HG02885 (cell line): ENCODE results near the gene EDIL3.

Experiments
- ATAC-seq: cut with Tn5 transposase; IDR thresholded peaks from one replicate; pipeline ENCODE4 v1.9.1; 2021; ENCODE audit warnings: mild to moderate bottlenecking; ENCODE audit not compliant: unreplicated experiment, poor library complexity

EDIL3 gene, protein sequence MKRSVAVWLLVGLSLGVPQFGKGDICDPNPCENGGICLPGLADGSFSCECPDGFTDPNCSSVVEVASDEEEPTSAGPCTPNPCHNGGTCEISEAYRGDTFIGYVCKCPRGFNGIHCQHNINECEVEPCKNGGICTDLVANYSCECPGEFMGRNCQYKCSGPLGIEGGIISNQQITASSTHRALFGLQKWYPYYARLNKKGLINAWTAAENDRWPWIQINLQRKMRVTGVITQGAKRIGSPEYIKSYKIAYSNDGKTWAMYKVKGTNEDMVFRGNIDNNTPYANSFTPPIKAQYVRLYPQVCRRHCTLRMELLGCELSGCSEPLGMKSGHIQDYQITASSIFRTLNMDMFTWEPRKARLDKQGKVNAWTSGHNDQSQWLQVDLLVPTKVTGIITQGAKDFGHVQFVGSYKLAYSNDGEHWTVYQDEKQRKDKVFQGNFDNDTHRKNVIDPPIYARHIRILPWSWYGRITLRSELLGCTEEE

DNA sequence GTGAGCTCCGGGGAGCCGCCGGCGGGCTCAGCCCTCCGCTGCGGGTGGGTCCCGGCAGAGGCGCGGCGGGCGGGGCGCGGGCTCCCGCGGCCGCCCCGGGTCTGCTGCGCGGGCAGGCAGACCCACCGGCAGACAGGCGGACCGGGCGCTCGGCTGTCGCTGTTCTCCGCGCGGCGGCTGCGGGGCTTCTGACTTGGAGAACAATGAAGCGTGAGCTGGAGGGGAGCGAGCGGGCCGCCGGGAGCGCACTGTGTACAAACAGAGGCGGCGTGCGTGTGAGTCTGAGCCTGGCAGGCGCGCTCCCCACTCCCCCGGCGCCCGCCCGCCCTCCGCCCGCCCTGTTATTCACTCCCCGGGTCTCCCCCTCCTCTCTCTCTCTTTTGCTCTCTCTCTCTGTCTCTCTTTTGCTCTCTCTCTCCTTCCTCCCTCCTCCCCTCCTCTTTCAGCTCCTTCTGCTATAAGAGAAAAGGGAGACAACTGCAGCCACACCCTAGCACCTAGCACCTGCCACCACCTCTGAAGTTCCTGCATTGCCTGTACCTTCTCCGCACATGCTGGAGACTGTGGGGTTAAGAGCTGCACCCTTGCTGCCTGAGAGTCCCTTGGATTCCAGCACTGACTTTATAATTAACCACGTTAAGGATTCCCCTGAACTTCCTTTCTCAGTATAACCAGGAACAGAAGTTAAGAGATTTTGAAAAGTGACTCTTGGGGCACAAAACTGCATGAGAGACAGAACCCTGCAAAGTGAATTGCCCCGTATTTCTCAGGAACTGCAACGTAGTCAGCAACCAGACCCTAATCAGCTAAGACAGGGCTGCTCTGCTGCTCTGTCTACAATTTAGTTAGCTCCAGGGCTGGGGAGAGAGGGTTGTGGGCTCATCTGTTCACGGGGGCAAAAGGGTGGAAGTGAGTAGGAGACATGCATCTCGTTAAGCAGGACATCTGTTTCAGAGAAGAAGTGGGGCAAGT lies at the start of gene EDIL3:
TSS of gene EDIL3 (minus strand) at position 277 of the 972 bp plus-strand sequence. CDS start 506 bp downstream, outside the sequence.
- ATAC-seq = no peak

DNA sequence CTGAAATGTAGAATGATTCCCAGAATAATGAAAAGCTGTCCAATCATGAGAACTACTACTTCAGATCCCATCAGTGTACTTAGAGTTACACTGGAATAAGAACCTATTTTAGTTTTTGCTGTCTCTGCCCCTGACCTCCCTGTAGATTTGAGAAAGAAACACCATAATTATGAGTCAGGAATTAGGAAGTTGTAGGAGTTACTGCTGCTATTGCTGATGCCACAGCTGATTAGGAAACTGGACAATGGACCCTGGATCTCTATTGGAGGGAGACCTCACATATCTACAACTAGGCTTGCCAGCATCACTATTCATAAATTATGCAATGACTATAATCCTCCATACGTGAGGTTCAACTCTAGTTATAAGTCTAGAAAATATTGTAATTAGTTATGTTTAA lies 48.8 kb upstream of the EDIL3 start:
- no peak for ATAC-seq

DNA sequence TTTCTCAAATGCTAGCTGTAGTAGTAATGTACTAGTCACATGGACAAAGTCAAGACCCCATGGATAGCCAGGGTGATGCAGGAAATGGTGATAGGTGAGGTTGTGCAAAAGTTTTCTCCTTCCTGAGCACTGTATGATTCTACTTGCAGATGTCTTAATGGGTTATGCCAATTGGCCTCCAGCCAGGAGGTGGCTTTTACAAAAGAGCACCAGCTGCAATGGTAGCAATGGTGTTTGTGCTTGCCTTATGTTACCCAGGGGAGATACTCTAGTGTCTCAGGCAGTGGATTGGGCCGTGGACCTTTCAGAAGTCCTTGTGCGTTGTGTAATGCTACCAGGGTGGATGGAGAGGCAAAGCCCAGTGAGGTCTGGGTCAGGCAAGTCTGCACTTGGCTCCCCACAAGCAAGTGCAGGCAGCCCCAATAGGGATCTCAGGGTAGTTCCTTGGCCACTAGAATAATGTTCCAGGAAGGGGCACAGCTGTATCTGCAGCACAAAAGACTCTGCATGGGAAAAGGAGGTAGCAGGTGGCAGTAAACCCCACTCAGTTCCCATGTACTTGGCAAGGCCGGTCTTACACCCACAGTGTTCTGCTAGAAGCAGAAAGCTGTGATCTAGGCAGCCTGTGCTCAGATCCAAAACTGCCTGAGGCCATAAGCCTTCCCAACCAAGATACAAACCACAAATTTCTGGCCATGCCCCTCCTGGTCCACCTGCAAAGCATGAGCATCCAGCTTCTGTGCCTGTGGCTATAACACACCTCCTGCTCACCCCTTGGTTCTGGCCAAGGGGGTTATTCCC lies 46.4 kb upstream of the EDIL3 start:
- no peak for ATAC-seq

DNA sequence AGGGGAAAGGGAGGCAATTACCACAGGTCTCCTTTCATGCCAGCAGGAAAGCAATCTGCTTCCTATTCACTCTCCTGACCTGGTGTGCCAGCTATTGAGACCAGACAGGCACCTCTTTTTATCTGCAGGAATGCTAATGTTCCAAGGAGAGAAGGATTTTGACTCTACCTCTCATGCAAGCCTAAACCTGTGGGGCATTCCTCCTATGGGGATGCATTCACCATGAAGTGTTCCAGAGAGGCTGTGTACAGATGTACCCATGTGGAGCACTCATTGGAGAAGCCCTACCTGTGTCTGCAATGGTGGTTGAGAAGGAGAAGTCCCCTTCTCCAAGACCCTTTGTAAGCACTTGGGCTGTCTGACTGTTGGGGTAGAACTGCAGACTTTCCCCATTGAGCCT lies 45.4 kb upstream of the EDIL3 start:
- ATAC-seq = no peak

DNA sequence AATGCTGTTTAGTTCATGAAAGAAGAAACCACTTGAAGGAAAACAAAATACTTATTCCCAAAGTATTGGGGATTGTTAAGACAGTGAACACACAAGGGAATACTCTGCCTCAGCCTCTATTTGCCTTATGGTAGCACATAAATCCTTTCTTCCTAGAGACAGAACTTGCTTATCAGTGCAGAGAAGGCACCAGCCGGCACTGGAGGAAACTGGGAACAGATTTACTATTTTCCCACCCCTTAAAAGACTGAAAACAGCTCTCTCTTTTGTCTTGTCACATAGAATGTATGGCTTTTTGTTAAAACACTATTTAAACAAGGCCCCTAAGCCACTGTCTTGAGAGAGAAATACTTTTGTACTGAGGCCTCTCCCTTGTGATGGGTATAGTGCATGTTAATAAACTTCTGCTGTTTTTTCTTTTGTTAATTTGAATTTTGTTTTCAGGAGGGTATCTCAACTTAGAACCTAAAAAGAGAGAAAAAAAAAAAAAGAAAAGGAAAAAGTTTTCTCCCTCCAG lies 40.7 kb upstream of the EDIL3 start:
- no peak for ATAC-seq

DNA sequence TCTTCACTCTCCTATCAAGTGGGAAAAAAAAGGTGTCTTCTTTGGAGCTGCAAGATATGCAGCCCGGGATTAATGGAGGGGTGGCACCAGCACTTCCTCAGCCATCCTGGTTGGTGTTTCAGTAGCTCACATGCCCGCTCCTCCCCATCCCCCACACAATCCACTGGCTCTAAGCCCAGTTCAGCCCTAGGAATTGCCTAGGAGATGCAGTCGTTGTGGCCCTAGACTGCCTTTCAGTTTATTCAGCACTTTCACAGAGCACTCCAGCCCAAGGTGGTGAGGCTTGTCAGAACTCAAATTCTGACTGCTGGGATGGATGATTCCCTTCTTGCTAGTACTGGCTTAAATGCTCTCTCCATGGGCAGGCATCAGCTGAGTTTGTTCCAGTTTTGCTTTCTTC lies 35.1 kb upstream of the EDIL3 start:
- no peak for ATAC-seq

DNA sequence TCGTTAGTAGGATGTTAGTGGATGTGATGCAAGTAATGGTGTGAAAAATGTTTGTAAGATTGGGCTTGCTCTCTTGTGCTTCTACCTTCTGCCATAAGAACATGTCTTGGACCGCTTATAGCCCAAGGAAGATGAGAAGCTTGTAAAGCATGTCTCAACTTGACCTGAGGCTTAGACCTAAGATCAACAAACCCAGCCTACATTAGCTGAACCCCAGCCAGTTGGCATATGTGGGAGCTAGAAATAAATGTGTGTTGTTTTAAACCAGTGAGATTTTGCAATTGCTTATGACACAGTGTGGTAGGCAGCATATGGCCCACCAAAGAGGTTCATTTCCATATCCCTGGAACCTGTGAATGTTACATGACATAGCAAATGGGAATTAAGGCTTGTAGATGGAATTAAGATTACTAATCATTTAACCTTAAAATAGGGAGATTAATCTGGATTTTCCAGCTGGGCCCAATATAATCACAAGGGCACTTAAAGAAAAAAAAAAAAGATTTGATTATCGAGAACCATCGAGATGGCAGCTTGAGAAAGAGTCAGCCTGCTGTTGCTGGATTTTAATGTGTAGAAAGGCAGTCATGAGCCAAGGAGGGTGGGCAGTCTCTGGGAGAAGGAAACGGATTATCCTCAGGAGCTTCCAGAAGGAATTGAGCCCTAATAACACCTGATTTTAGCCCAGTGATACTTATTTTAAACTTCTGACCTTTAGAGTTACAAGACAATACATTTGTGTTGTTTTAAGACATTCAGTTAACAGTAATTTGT lies 27.3 kb upstream of the EDIL3 start:
- no peak for ATAC-seq

DNA sequence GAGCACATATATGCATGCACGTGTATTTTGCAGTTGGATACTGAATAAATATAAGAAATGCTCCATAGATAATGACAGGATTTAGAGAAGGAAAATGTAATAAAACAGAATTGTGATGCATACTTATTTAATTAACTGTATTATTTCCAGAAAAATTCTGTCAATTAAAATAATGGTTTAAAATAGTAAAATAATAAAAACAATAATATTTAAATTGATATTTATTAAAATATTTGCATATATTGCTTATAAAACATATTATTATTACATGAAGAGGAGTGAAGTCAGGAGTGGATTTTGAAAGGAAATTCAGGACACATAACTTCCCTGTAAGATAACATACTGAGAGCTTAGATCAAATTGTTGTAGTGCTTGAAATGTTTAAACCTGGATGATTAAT lies 21.4 kb upstream of the EDIL3 start:
- ATAC-seq = no peak

DNA sequence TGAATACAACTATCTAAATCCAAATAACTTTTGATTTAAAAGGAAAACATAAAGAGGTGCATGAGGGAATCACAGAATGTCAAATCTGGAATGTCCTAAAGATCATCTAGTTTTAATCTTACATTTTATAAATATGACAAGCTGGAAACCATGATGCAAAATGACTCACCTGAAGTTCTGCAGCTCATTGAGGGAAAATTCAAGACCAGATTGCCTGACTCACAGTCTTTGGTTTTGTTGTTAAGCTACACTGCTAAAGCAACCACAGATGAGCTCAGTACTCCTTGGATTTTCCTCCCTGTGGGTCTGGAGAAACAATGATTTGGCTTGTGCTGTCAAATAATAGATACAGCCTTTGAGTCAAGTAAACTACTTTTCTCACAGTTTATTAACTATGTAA lies 19.1 kb upstream of the EDIL3 start:
- no peak for ATAC-seq

DNA sequence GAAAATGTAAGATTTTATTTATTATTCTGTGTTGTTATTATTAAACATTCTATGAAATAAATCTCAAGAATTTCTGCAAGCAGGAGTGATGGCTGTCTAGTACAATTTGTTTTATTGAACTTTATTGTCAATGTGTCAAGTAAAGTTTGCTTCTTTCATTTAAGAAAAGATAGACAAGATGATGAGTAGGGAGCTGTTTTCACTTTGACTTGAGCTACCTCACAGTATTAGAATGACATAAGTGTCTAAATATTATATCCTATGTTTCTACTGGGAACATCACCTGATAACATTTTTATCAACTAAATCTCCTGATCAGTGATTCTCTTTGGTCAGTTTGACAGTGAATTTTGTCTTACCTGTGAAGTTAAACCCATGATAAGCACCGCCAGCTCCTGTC lies 12.7 kb upstream of the EDIL3 start:
- no peak for ATAC-seq

DNA sequence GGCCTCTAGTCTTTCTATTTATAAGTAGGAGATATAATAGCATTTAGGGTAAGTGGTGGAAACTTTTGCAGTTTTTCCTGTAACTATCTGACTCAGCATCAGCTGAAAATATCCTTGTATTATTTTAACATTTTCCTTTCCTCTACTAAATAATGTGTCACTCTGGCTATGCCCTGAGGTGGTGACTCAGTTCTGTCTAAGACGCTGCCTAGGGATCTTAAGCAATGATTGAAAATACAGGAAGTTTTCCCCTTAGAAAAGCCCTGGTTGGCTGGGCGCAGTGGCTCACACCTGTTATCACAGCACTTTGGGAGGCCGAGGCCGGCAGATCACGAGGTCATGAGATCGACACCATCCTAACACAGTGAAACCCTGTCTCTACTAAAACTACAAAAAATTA lies 9.3 kb upstream of the EDIL3 start:
- no peak for ATAC-seq

DNA sequence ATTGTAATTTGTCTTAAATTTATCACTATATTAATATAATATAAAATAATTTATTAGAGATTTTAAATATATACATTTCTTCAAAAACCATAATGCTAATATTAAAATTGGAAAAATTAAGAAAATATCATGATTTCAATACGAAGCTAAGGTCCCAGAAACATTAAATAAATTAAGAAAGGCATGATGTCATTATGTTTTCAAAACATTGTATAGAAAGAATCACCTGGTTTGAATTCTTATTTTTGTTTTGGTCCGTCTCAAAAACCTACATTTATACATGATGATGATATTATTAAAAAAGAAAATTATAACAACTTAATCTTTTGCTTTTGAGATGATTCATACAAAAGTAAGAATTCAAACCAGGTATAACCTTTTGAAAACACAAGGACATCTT lies 8.2 kb upstream of the EDIL3 start:
- no peak for ATAC-seq

DNA sequence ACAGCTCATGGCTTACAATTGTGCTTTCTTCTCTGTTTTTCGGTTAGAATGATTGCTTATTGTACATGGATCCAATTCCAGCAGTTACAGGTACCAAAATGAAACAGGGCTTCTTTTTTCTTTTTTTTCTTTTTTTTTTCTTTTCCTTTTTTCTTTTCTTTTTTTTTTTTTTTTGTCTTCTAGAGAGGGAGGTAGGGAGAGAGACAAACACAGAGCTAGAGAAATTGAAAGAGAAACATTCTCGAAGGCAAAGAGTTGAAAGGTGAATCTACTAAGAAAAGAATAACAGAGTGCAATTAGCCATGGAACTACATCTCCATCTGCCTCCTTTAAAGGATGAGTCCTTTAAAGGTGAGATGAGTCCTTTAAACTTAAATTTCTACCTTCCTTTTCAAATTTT lies 1.0 kb upstream of the EDIL3 start:
- no peak for ATAC-seq

DNA sequence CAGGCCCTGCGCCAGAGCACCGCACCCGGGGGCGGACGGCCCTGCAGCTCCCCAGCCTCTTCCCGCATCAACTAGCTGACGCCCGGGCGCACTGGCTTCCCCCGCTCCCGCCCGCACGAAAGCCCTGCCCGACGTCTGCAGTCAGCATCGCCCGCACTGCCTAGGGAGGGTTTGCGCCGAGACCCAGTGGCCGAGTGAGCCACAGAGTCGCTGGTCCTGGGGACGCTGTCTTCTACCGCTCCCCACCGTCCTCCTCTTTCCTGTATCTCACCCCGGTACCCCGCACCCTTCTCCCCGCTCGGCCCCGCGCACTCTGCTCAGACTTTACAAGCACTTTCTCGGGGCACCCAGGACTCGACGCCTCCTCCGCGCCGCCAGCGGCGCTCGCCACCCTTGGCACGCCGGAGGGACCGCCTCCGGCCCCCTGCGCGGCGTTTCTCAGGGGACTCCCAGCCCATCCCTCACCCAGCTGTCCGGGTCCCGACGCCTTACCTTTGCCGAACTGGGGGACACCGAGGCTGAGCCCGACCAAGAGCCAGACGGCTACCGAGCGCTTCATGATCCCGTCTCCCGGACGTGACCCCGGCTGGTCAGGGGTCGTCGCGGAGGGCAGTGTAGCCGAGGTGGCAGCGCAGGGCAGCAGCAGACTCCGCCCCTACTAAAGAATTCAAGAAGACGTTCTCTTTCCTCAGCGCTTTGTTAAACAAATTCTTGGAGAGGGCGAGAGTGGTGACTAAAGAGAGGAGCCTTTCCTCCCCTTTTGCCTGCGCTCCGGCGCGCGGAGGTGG lies 670 bp downstream of the EDIL3 start:
- no peak for ATAC-seq

DNA sequence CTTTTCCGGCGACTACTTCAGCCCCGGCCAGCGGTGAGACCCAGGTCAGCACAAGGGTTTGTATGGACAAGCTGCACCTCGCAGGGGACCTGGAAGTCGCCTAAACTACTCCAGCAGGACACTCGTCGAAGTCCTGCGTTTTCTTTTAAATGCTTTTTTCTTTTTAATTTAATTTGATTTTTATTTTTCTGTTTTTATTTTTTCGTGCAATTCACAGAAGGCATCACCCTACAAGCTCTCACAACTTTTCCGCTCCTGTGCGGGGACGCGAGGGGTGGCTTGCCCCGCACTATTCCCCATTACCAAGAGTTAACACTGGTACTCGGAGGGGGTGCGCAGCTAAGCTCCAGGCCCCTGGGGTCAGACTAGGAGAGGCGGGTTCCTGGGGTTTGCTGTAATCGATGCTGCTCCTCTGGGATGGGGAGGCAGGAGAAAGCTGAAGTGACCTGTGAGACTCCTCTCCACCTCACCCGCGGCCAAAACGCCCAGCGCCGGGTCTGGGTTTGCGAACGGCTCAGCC lies 1.3 kb downstream of the EDIL3 start:
- no peak for ATAC-seq

DNA sequence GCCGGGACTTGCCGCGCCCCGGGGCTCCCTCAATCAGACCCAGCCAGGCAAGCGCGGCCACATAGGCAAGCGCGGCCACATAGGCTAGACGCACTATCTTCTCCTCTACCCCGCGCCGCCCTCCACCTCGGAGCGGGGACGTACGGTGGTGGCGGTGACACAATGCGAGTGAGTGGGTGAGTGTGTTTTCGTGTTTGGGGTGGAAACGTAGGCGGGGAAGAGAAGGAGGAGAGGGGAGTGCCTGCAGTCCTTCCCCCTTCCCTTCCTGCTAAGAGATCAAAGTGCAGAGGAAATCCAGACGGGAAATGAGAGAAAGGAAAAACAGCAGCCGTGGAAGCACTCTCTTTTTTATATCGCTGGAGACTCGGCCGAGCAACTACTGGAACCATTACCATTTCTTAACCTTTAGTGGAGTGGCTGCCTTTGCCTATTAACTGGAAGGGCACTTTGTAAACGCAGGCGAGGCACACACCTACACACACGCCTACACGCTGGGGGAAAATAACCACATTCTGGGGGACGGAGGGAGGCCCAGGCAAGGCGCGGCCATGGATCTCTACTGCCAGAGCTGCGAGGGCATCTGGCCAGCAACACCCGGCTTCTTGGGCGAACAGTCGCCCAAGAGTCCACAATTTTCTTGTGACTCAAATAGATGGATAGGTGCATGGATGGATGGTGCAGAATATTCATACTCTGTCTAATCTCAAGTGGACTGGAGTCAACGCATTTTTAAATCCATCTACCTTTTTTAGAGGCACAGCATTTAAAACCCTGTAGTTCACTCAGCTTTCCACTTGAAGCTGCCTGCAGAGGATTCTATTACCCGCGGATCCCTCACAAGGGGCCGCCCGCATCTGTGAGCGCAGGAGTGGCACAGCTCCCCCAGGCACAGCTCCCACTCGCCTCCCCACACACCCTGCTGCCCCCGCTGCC lies 2.1 kb downstream of the EDIL3 start:
- ATAC-seq = no peak
